ENCODE results near the gene RENBP.

RENBP gene

GRCh38 chrX:153945956-153946943 is 1.8 kb upstream of the RENBP start:
- no peak for TF ChIP-seq CTCF (IDR thresholded peaks at IDR 0.05; ENCODE audit: extremely low read depth, insufficient read depth, missing control alignments)
- in situ Hi-C loops (cut with MboI; ENCODE audit: low pct_unique_long_range_greater_than_20kb, low sequenced_read_pairs, unreplicated experiment), result loop anchor here (10.0 to 25.0 kb wide), 2 partner anchors 191 to 984 kb away; no protein-coding TSS in a partner anchor
- no peak for DNase-seq (ENCODE audit: low spot score)

- TF ChIP-seq CTCF (IDR thresholded peaks at IDR 0.05; ENCODE audit: extremely low read depth, insufficient read depth, missing control alignments), result no peak
- in situ Hi-C loops (cut with MboI; ENCODE audit: low pct_unique_long_range_greater_than_20kb, low sequenced_read_pairs, unreplicated experiment), result loop anchor here (10.0 to 25.0 kb wide), 2 partner anchors 190 to 982 kb away; no protein-coding TSS in a partner anchor
- DNase-seq (ENCODE audit: low spot score), result no peak
Measured at GRCh38 chrX:153944800-153945150, 332 bp upstream of the RENBP start.

GRCh38 chrX:153941336-153942252 is 2.8 kb downstream of the RENBP start:
- DNase-seq (ENCODE audit: low spot score), result no peak
- TF ChIP-seq CTCF (IDR thresholded peaks at IDR 0.05; ENCODE audit: extremely low read depth, insufficient read depth, missing control alignments), result no peak
- in situ Hi-C loops (cut with MboI; ENCODE audit: low pct_unique_long_range_greater_than_20kb, low sequenced_read_pairs, unreplicated experiment), result loop anchor here (10.0 to 25.0 kb wide), 2 partner anchors 187 to 979 kb away; no protein-coding TSS in a partner anchor

- in situ Hi-C loops (cut with MboI; ENCODE audit: low pct_unique_long_range_greater_than_20kb, low sequenced_read_pairs, unreplicated experiment), result loop anchor here (25.0 kb wide), 1 partner anchor 977 kb away; no protein-coding TSS in a partner anchor
- no peak for DNase-seq (ENCODE audit: low spot score)
- TF ChIP-seq CTCF (IDR thresholded peaks at IDR 0.05; ENCODE audit: extremely low read depth, insufficient read depth, missing control alignments), result no peak
Measured at GRCh38 chrX:153939573-153939972, 4.9 kb downstream of the RENBP start.

GRCh38 chrX:153938226-153938786 is 6.1 kb downstream of the RENBP start:
- no peak for DNase-seq (ENCODE audit: low spot score)
- in situ Hi-C loops (cut with MboI; ENCODE audit: low pct_unique_long_range_greater_than_20kb, low sequenced_read_pairs, unreplicated experiment), result loop anchor here (25.0 kb wide), 1 partner anchor 976 kb away; no protein-coding TSS in a partner anchor
- TF ChIP-seq CTCF (IDR thresholded peaks at IDR 0.05; ENCODE audit: extremely low read depth, insufficient read depth, missing control alignments), result no peak

- in situ Hi-C loops (cut with MboI; ENCODE audit: low pct_unique_long_range_greater_than_20kb, low sequenced_read_pairs, unreplicated experiment), result loop anchor here (25.0 kb wide), 1 partner anchor 975 kb away; no protein-coding TSS in a partner anchor
- TF ChIP-seq CTCF (IDR thresholded peaks at IDR 0.05; ENCODE audit: extremely low read depth, insufficient read depth, missing control alignments), result no peak
- DNase-seq (ENCODE audit: low spot score), result no peak
Measured at GRCh38 chrX:153937056-153937455, 7.4 kb downstream of the RENBP start.
